Measurements from ENCODE around the gene XK. TPM values are rescaled to one million over a fixed set of nuclear protein-coding genes. Genes with fewer than 3 reads are reported as not detected.
A peak's percentile ranks its signal among the peaks of the same experiment; 100 is the strongest.
"Not testable (repeated sequence)": the region's sequence is repeated elsewhere in the genome, so short reads cannot be mapped to it uniquely, and the experiment has no call there.

Gene XK, protein sequence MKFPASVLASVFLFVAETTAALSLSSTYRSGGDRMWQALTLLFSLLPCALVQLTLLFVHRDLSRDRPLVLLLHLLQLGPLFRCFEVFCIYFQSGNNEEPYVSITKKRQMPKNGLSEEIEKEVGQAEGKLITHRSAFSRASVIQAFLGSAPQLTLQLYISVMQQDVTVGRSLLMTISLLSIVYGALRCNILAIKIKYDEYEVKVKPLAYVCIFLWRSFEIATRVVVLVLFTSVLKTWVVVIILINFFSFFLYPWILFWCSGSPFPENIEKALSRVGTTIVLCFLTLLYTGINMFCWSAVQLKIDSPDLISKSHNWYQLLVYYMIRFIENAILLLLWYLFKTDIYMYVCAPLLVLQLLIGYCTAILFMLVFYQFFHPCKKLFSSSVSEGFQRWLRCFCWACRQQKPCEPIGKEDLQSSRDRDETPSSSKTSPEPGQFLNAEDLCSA
- under 1 TPM in 3 of 4 donors, not detected in 1; 0.09 to 0.38 (median 0.16) TPM for total RNA-seq

DNA sequence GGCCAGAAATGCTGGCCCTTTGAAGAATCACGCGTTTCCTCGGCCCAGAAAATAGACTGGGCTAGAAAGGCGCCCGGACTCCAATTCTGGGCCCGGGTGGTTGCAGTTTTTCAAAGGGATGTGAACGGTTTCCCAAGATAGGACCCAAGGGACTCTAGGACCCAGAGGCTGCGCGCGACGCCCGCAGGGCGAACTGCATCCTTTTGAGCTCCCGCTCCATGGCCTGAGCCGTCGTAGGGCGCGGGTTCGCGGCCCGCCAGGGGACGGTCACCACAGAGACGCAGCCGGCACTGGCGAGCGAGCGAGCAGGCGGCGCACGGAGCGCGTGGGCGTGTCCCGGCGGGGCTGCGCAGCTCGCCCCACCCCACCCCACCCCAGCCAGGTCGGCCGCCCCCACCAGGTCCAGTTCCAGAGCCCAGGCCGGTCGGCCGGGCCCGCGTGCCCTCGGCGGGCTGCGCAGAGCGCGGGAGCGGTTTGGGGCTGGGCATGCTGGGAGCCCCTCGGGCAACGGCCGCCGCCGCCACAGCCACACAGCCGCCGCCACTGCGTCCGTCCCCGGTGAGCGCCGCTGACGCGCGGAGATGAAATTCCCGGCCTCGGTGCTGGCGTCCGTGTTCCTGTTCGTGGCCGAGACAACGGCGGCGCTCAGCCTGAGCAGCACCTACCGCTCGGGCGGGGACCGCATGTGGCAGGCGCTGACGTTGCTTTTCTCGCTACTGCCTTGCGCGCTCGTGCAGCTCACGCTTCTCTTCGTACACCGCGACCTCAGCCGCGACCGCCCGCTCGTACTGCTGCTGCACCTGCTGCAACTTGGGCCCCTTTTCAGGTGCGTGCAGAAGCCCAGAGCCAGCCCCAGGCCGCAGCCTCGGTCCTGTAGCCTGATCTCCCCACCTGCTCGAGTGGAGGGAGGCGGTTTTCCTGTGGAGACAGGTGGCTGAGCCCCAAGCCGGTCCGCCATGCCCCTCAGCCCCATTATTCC, at the start of gene XK:
XK (plus strand) TSS at position 411 of the 979 bp plus-strand sequence; CDS start at position 582, 171 bp downstream.
- TF ChIP-seq, protein P1, sequence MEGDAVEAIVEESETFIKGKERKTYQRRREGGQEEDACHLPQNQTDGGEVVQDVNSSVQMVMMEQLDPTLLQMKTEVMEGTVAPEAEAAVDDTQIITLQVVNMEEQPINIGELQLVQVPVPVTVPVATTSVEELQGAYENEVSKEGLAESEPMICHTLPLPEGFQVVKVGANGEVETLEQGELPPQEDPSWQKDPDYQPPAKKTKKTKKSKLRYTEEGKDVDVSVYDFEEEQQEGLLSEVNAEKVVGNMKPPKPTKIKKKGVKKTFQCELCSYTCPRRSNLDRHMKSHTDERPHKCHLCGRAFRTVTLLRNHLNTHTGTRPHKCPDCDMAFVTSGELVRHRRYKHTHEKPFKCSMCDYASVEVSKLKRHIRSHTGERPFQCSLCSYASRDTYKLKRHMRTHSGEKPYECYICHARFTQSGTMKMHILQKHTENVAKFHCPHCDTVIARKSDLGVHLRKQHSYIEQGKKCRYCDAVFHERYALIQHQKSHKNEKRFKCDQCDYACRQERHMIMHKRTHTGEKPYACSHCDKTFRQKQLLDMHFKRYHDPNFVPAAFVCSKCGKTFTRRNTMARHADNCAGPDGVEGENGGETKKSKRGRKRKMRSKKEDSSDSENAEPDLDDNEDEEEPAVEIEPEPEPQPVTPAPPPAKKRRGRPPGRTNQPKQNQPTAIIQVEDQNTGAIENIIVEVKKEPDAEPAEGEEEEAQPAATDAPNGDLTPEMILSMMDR (IDR thresholded peaks at IDR 0.05), result no peak
- DNase-seq (ENCODE audit: low spot score), result no peak
- peak; percentile 41 for ATAC-seq (ENCODE audit: low FRiP score)

DNA sequence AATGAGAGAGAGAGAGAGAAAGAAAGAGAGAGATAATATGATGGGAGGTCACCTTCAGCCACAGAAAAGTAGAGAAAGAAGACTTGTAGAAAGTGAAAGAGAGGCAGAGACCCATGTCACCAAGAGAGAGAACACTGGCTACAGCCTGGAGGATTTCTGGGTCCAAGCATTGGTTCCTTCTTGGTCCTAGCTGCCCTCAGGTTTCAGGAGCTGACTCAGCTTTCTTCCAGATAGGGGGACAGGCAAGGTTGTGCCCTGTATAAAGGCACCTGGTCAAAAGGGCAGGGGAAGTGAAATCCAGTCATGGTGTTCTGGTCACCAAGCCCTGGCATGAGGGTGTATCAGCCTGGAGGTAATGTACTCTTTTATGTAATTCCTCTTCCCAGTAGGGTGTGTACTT, 47.5 kb upstream of the XK start:
- TF ChIP-seq, protein P1 (IDR thresholded peaks at IDR 0.05), result no peak
- ATAC-seq (ENCODE audit: low FRiP score) (no peak), DNase-seq (ENCODE audit: low spot score) (no peak)

DNA sequence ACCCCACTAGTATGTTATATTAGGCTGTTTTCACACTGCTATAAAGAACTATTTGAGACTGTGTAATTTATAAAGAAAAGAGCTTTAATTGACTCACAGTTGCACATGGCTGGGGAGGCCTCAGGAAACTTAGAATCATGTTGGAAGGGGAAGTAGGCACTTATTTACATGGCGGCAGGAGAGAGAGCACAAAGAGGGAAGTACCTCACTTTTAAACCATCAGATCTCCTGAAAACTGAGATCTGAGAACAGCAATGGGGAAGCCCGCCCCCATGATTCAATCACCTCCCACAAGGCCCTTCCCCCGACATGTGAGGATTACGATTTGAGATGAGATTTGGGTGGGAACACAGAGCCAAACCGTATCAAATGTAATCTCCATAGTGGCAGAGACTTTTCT, 45.4 kb upstream of the XK start:
- ATAC-seq (ENCODE audit: low FRiP score) (no peak), DNase-seq (ENCODE audit: low spot score) (no peak)
- TF ChIP-seq, protein P1 (IDR thresholded peaks at IDR 0.05), result no peak

DNA sequence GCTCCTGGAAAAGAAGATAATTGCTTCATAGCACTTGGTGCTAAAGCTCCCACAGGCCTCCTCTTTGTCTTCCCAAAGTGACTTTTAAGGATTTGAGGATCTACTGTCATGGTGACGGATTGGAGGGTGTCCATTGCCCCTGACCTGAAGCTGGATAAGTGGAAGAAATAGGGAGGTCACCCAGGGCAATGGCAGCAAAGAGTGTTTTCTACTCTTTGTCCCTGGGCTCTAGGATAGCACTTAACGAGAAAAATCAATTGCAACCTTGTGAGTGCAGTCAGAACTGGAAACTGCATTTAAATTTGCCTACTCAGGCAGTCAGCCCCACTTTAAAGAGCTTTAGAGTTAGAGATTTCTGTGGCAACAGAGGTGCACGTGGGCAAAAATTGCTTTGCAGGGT, 43.7 kb upstream of the XK start:
- DNase-seq (ENCODE audit: low spot score) (no peak), ATAC-seq (ENCODE audit: low FRiP score) (no peak)
- TF ChIP-seq, protein P1 (IDR thresholded peaks at IDR 0.05), result no peak

DNA sequence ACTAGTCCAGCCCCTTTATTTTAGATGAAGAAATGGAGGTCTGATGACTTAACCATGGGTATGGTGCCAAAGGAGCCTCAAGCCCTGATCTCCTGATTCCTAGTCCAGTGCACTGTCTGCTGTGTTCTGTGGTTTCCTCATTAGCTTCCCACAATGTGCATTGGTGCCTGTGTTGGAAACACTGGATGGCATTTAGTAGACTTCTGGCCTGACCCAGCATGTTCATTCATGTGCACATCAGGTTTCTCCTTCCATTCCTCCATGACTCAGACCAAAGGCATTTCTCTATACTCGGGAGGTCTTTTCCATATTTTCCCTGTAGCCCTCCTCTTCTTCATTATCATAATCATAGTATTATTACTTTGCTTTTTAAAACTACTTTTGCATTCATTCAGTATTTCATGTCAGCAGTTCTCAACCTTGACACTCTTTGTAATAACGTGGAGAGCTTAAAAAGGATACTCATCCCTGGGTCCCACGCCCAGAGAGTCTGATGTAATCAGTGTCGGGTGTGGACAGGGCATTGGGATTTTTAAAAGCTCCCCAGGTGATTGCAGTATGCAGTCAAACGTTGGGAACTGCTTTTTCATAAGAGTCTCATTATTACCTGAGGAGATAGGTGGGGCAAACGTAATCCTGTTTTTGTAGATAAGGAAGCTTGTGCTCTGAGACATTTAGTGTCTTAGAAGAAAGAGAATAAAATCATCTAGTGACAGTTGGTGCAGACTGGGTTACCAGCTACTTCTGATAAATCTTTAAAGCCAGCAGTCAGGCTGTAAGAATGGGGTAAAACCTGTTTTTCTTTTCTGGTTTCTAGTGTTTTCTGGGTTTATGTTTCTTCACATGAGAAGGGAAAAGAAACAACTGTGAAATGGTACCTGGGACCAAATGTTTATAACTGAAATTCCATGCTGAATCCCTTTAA, 40.9 kb upstream of the XK start:
- no peak for ATAC-seq (ENCODE audit: low FRiP score)
- TF ChIP-seq, protein P1 (IDR thresholded peaks at IDR 0.05), result no peak
- DNase-seq (ENCODE audit: low spot score), result no peak

DNA sequence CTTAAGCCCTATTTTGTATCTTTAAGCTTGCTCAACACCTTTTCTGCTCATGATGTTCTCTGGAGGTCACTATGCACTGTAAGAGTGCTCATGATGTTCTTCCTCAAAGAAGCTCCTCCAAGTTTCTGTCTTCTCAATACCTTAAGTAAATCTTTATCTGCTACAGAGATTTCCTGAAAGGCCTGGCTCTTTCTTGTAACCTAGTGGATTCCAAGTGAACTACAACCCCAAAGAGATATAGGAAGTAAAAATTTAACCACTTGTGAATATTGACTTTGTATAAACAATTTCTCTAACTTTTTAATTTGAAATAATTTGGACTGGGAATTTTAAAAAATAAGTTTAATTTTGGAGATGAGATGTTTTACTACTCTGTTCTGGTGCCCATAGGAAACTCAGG, 39.3 kb upstream of the XK start:
- TF ChIP-seq, protein P1 (IDR thresholded peaks at IDR 0.05), result no peak
- DNase-seq (ENCODE audit: low spot score), result no peak
- ATAC-seq (ENCODE audit: low FRiP score), result no peak

DNA sequence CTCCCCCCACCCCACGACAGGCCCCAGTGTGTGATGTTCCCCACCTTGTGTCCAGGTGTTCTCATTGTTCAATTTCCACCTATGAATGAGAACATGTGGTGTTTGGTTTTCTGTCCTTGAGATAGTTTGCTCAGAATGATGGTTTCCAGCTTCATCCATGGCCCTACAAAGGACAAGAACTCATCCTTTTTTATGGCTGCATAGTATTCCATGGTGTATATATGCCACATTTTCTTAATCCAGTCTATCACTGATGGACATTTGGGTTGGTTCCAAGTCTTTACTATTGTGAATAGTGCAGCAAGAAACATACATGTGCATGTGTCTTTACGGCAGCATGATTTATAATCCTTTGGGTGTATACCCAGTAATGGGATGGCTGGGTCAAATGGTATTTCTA, 34.7 kb upstream of the XK start:
- not testable (repeated sequence) for ATAC-seq (ENCODE audit: low FRiP score)

More for the DNA sequence above, 34.7 kb upstream of the XK start:
- not testable (repeated sequence) for DNase-seq (ENCODE audit: low spot score)

Measured in omental fat pad (tissue), 4 donors.